BJ (cell line): Measurements from ENCODE around the gene PELI2. TPM values are rescaled to one million over a fixed set of nuclear protein-coding genes. Genes with fewer than 3 reads are reported as not detected.

ENCODE experiments used
- CTCF ChIA-PET: fragments of 350-600 bp; formaldehyde crosslinking; extraction: SDS; loops from one replicate; lab custom pipeline; 2021; ENCODE audit warnings: antibody characterized with exemption, inconsistent platforms; lab: Yijun Ruan, JAX
- POLR2A ChIA-PET: fragments of 300-600 bp; sonication (Branson Sonifier 250); formaldehyde crosslinking; extraction: SDS; loops from one replicate; lab custom pipeline; 2021; ENCODE audit warnings: antibody characterized with exemption; lab: Charles Lee
- DNase-seq: peaks from one replicate; pipeline ENCODE4 v3.0.0-alpha.2; 2011; ENCODE audit warnings: low read depth
- H3K27me3 ChIP-seq: 2 replicates; pipeline ENCODE4 v1.6.0; 2011; ENCODE audit warnings: low read length; ENCODE audit not compliant: control insufficient read depth, insufficient read depth
- H3K36me3 ChIP-seq: 2 replicates; pipeline ENCODE4 v1.5.1; 2011; ENCODE audit warnings: low read length; ENCODE audit not compliant: control insufficient read depth, insufficient read depth
- H3K4me3 ChIP-seq: 2 replicates; pipeline ENCODE4 v1.5.1; 2011; ENCODE audit warnings: low read depth, mild to moderate bottlenecking, control low read depth, low read length
- CTCF ChIP-seq: IDR thresholded peaks from 2 replicates; pipeline ENCODE4 v1.5.1; 2011; ENCODE audit warnings: low read depth, mild to moderate bottlenecking, control low read depth, inconsistent platforms, low read length, moderate library complexity; ENCODE audit not compliant: insufficient read depth
- polyA plus RNA-seq: library from polyadenylated mRNA; depleted of rRNA; stranded (reverse); fragments of >200 nt; gene quantifications from 2 replicates; pipeline ENCODE4 v1.2.3, GENCODE V29; 2011

PELI2 gene
- polyA plus RNA-seq, 1 experiment = 10.5 TPM

GRCh38 chr14:56268039-56268438, 149.8 kb downstream of the PELI2 start:
- Histone ChIP-seq H3K36me3 (no peaks in the 10 kb centered on the region), H3K4me3 (no peak overlapping the region), H3K27me3 (no peaks in the 10 kb centered on the region)
- no peak for DNase-seq
- TF ChIP-seq CTCF = no peak
- ChIA-PET CTCF (no interaction called here), POLR2A (no interaction called here)

DNA sequence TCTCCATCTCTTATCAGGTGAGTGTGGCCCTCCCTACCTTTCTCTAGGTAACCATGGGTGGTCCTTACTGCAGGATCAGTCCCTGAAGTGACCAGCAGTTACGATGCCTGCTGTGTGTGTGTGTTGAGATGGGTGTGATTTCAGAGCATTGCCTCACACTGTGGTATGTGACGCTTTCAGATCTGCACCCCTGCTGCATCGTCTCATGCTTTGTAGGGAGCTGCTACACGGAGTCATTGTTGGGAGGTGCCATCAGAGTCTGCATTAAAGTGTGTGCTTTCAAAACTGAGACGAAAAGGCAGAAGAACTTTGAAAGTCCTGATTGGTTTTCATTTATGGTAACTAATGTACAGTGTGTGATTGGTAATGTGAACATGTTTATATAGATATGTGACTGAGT, 150.5 kb downstream of the PELI2 start:
- CTCF ChIA-PET = no interaction called here
- DNase-seq = no peak
- Histone ChIP-seq H3K4me3 (no peak overlapping the region), H3K36me3 (no peaks in the 10 kb centered on the region), H3K27me3 (no peaks in the 10 kb centered on the region)
- TF ChIP-seq CTCF = no peak
- POLR2A ChIA-PET = no interaction called here

GRCh38 chr14:56270921-56271320, 152.7 kb downstream of the PELI2 start:
- no peak for TF ChIP-seq CTCF
- POLR2A ChIA-PET = no interaction called here
- CTCF ChIA-PET = no interaction called here
- H3K27me3 ChIP-seq = no peaks in the 10 kb centered on the region
- no peaks in the 10 kb centered on the region for H3K36me3 ChIP-seq
- H3K4me3 ChIP-seq = no peak overlapping the region
- DNase-seq = no peak

GRCh38 chr14:56271970-56272369, 153.8 kb downstream of the PELI2 start:
- DNase-seq = peak; percentile 22
- ChIA-PET CTCF (no interaction called here), POLR2A (no interaction called here)
- Histone ChIP-seq H3K4me3 (no peak overlapping the region), H3K27me3 (no peaks in the 10 kb centered on the region), H3K36me3 (no peaks in the 10 kb centered on the region)
- no peak for TF ChIP-seq CTCF

DNA sequence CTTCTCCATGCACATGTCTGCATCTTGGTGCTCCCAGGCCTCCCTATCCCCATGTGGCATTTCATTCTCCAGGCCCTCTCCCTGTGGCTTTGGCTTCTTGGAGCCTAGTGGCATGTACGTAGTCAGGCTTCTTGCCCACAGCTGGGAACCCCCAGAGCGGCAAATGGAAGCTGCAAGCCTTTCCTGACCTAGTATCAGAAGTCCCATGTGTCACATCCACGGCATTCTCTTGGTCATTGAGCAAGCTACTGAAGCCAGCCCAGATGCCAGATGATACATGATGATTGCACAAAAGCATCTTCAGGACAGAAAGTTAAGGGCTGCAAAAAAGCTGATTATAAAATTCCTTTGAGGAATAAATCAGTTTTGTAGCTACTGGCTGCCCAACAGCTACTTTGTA, 154.9 kb downstream of the PELI2 start:
- ChIA-PET CTCF (interaction anchor here (1.2 to 2.2 kb wide), 2 partner anchors 67 to 557 kb away, joined by 3 to 8 read pairs; no protein-coding TSS in a partner anchor), POLR2A (no interaction called here)
- Histone ChIP-seq H3K4me3 (no peak overlapping the region), H3K36me3 (no peaks in the 10 kb centered on the region), H3K27me3 (no peaks in the 10 kb centered on the region)
- no peak for TF ChIP-seq CTCF
- peak; percentile 10 for DNase-seq
